ENCODE measurements around the gene METTL6. TPM values are rescaled to one million over a fixed set of nuclear protein-coding genes. Genes with fewer than 3 reads are reported as not detected.
"Not testable (repeated sequence)": the region's sequence is repeated elsewhere in the genome, so short reads cannot be mapped to it uniquely, and the experiment has no call there.

METTL6 gene
- total RNA-seq, 8 experiments from 2014 or later = 25.0 to 41.6 (median 25.5) TPM

DNA sequence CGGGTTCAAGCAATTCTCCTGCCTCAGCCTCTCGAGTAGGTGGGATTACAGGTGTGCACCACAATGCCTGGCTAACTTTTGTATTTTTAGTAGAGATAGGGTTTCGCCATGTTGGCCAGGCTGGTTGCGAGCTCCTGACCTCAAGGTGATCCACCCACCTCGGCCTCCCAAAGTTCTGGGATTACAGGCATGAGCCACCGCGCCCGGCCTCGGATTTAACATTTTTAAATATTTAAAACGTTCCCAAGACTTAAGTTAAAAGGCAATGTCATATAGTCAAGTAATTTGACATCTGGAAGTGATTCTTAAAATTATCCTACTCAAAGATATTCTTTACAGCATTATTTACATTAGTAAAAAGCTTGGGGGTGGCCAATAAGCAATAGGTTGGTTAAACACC is 29.6 kb upstream of the METTL6 start:
- ATAC-seq (replicated peaks in 6 of 8) = peak in 3 of 8 experiments; percentile 63 to 83 (median 82)
- H3K4me3 ChIP-seq; H3K27ac ChIP-seq; H3K4me1 ChIP-seq (replicated peaks in 1 of 2); in situ Hi-C loops (cut with MboI; ENCODE audit: low pct_unique_long_range_greater_than_20kb in 2 of 9, low sequenced_read_pairs in 9 of 9, unreplicated experiment in 9 of 9): not testable (repeated sequence)
- 0 to 100% (median 78%) methylated on average over 1 to 9 of the region's 10 CpGs; no CpG with 5 or more reads in 1 of the 10 experiments for WGBS, 10 experiments

DNA sequence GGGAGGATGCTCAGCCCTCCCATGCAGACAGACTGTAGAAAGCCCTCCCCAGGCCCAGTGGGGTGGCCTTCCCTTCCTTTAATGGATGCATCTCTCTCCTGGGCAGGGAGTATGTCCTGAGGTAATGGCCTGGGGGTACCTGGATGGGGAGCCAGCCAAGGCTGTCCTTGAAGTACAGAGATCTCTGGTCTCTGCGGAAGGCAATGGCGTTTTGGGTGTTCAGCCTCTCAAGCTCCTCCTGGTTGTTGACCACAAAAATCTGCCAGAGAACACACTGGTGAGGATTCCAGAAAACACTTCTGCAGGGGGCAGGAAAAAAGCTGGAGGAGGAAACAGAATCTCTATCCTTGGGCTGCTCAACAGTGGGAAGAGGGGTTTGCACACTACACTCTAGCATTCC is 29.0 kb upstream of the METTL6 start:
- Histone ChIP-seq H3K27ac (no peak overlapping the region), H3K4me3 (no peak overlapping the region), H3K4me1 (replicated peaks in 1 of 2) (no peaks in the 10 kb centered on the region)
- 80 to 100% methylated on average over 2 of the region's 2 CpGs; no CpG with 5 or more reads in 8 of the 10 experiments for WGBS, 10 experiments
- ATAC-seq (replicated peaks in 6 of 8) = no peak
- in situ Hi-C loops (cut with MboI; ENCODE audit: low pct_unique_long_range_greater_than_20kb in 2 of 9, low sequenced_read_pairs in 9 of 9, unreplicated experiment in 9 of 9) = no loop called here

DNA sequence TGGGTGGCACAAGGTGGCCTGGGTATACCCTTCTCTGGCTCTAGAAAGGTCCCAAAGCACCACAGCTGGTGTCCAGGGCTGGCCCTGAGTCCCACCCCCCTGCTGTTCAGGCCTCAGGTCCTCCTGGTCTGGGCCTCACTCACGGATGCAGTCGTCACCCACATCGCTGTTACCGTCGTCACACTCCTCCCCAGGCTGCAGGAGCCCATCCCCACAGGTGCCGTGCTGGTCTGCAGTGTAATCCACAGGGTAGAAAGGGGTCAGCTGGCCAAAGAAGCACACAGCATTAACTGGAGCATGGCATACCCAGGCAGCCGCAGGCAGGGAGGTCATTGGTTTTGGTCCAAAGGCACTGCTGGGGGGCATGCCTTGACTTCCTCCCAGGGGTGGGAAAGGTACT is 28.4 kb upstream of the METTL6 start:
- ATAC-seq (replicated peaks in 6 of 8) = no peak
- H3K4me3 ChIP-seq = no peak overlapping the region
- in situ Hi-C loops (cut with MboI; ENCODE audit: low pct_unique_long_range_greater_than_20kb in 2 of 9, low sequenced_read_pairs in 9 of 9, unreplicated experiment in 9 of 9) = no loop called here
- H3K27ac ChIP-seq = no peak overlapping the region
- WGBS, 10 experiments = 80 to 100% (median 95%) methylated on average over 2 to 6 of the region's 7 CpGs; no CpG with 5 or more reads in 6 of the 10 experiments
- H3K4me1 ChIP-seq (replicated peaks in 1 of 2) = no peaks in the 10 kb centered on the region

DNA sequence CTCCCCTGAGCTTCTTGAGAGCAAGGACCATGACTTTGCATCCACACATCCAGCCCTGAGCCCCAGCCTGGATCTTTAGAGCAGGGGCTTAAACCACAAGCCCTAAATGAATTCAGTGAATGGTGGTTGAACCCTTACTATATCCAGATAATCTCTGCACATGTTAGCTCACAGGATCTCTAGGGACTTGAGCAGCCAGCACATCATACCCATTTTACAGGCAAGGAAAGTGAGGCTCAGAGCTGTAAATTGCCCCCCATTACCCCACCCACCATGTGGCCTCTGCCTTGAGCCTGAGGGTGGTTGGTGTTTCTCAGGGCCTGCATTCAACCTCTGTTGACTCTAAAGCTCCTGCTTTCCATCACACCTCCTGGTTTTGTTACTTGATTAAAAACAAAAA is 27.6 kb upstream of the METTL6 start:
- Histone ChIP-seq H3K27ac (no peak overlapping the region), H3K4me3 (no peak overlapping the region), H3K4me1 (replicated peaks in 1 of 2) (no peaks in the 10 kb centered on the region)
- in situ Hi-C loops (cut with MboI; ENCODE audit: low pct_unique_long_range_greater_than_20kb in 2 of 9, low sequenced_read_pairs in 9 of 9, unreplicated experiment in 9 of 9) = no loop called here
- no peak for ATAC-seq (replicated peaks in 6 of 8)

DNA sequence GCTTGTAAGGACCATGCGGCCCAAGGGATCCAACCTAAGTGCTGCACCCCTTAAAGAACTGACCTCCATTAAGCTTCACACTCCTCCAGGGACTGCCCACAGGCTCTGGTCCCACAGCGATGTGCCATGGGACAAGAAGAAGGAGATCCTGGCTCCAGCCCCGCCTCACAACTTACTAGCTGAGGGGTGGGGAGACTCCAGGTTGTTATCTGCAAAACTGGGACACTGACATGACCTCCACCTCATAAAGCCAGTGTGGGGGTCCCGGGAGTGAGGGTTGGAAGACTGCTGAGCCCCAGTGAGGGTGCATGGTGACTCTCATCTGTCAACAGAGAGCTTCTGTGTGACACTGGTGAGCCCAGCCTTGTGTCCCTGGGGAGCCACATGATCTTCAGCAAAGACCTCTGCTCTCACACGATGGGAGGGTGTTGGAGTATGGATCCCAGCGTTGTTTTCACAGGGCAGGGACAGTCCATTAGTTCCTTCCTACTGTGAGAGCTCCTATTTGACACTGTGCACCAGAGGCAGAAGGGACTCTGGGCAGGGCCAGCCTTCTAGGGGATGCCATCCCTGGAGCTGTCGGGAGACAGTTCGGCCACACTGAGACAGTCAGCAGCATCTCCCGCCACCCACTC is 26.8 kb upstream of the METTL6 start:
- no peak for ATAC-seq (replicated peaks in 6 of 8)
- WGBS, 10 experiments = 80 to 90% (median 83%) methylated on average over 1 to 4 of the region's 9 CpGs; no CpG with 5 or more reads in 6 of the 10 experiments

DNA sequence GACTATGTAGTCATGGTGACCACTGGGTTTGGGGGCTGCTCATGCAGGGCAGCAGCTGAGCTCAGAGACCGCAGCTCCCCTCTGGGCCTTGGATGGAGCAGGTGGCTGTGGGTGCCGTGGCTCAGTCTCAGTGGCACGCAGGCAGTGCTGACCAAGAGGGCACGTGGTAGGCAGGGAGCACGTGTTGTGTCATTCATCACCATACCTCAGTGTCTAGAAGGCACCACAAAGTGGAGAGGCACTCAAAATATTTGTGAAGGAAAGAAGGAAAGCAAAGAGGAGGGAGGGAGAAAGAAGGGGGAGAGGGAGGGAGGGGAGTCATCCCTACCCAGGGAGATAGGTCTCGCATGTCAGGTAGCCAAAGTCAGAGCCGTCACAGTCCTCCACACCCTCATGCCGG is 26.2 kb upstream of the METTL6 start:
- H3K4me1 ChIP-seq (replicated peaks in 1 of 2) = no peaks in the 10 kb centered on the region
- H3K27ac ChIP-seq = no peak overlapping the region
- H3K4me3 ChIP-seq = no peak overlapping the region
- ATAC-seq (replicated peaks in 6 of 8) = no peak
- 56 to 100% (median 80%) methylated on average over 1 to 3 of the region's 8 CpGs; no CpG with 5 or more reads in 7 of the 10 experiments for WGBS, 10 experiments
- in situ Hi-C loops (cut with MboI; ENCODE audit: low pct_unique_long_range_greater_than_20kb in 2 of 9, low sequenced_read_pairs in 9 of 9, unreplicated experiment in 9 of 9) = no loop called here

More for the DNA sequence above, 26.8 kb upstream of the METTL6 start:
- Histone ChIP-seq H3K4me1 (replicated peaks in 1 of 2) (no peaks in the 10 kb centered on the region), H3K4me3 (no peak overlapping the region), H3K27ac (no peak overlapping the region)
- in situ Hi-C loops (cut with MboI; ENCODE audit: low pct_unique_long_range_greater_than_20kb in 2 of 9, low sequenced_read_pairs in 9 of 9, unreplicated experiment in 9 of 9) = no loop called here

DNA sequence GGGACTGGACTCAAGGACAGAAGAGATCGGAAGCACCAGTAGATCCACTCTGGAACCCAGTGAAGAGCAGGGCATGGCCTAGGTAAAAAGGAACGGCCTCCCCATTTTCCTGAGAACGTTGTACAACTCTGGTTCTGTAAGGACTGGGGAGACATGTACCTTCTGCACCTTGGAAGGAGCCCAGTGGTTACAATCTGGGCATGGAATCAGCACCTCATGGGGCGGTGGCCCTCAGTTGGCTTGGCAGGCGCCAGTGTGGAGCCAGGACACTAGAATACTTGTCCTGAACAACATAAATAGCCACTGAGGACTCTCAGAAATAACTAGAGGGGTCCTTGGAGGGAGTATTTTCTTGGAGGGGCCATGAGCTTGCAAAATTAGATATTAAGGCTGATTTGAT is 25.6 kb upstream of the METTL6 start:
- Histone ChIP-seq H3K4me1 (replicated peaks in 1 of 2) (no peaks in the 10 kb centered on the region), H3K27ac (no peak overlapping the region), H3K4me3 (no peak overlapping the region)
- in situ Hi-C loops (cut with MboI; ENCODE audit: low pct_unique_long_range_greater_than_20kb in 2 of 9, low sequenced_read_pairs in 9 of 9, unreplicated experiment in 9 of 9) = no loop called here
- no peak for ATAC-seq (replicated peaks in 6 of 8)
- WGBS, 10 experiments = 60 to 100% (median 89%) methylated on average over 1 to 3 of the region's 5 CpGs; no CpG with 5 or more reads in 4 of the 10 experiments

DNA sequence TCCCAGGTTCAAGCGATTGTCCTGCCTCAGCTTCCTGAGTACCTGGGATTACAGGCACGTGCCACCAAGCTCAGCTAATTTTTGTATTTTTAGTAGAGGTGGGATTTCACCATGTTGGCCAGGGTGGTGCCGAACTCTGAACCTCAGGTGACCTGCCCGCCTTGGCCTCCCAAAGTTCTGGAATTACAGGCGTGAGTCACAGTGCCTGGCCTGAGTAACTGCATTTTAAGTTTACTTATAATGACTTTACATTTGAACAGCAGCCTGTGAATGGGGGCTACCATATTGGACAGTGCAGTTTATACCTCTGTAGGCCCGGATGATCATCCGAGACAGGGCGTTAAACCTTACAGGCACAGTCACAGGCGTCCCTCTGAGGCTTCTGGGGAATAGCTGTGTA is 24.8 kb upstream of the METTL6 start:
- Histone ChIP-seq H3K4me3 (no peak overlapping the region), H3K27ac (no peak overlapping the region), H3K4me1 (replicated peaks in 1 of 2) (no peaks in the 10 kb centered on the region)
- 60 to 100% (median 86%) methylated on average over 1 to 8 of the region's 9 CpGs; no CpG with 5 or more reads in 2 of the 10 experiments for WGBS, 10 experiments
- in situ Hi-C loops (cut with MboI; ENCODE audit: low pct_unique_long_range_greater_than_20kb in 2 of 9, low sequenced_read_pairs in 9 of 9, unreplicated experiment in 9 of 9) = no loop called here
- ATAC-seq (replicated peaks in 6 of 8) = no peak

DNA sequence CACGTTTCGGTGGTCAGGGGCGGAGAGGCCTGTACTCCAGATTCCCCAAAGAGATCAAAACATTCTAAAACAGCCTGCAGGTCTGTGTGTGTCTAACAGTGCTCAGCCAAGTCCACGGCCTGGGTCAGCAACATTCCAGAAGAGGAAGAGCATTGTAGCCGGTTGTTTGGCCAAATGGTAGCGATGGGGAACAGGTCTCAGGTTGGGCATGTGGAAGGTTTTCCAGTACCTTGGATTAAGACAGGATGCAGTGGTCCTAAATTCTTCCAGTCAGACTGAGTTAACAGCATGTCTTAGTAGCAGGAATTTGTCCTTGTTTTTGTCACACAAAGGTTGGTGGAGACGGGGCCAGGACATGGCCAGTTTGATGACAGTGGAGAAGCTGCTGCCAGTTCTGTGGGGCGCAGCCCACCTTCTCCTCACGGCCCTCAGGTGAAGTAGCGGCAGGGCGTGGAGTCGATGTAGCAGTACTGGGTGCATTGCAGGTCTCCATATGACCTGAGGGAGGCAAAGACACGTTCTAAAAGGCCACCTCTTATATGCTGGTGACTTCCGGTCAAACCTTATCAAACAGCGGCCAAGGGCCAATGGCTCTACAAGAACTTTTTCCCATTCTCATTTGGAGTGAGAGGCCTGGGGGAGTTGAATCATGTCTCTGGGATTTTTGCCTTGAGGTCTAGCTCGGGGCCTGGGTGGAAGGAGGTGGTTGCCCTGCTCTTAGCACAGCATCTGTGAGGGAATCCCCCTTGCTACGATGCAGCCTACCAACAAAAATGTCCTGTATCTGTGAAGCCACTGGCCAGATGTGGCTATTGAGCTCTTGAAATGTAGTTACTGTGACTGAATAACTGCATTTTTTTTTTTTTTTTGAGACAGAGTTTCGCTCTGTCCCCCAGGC is 24.1 kb upstream of the METTL6 start:
- H3K4me1 ChIP-seq (replicated peaks in 1 of 2) = no peaks in the 10 kb centered on the region
- H3K4me3 ChIP-seq = no peak overlapping the region
- in situ Hi-C loops (cut with MboI; ENCODE audit: low pct_unique_long_range_greater_than_20kb in 2 of 9, low sequenced_read_pairs in 9 of 9, unreplicated experiment in 9 of 9) = no loop called here
- no peak overlapping the region for H3K27ac ChIP-seq
- no peak for ATAC-seq (replicated peaks in 6 of 8)
- WGBS, 10 experiments = 87 to 100% (median 93%) methylated on average over 1 to 11 of the region's 18 CpGs; no CpG with 5 or more reads in 1 of the 10 experiments

DNA sequence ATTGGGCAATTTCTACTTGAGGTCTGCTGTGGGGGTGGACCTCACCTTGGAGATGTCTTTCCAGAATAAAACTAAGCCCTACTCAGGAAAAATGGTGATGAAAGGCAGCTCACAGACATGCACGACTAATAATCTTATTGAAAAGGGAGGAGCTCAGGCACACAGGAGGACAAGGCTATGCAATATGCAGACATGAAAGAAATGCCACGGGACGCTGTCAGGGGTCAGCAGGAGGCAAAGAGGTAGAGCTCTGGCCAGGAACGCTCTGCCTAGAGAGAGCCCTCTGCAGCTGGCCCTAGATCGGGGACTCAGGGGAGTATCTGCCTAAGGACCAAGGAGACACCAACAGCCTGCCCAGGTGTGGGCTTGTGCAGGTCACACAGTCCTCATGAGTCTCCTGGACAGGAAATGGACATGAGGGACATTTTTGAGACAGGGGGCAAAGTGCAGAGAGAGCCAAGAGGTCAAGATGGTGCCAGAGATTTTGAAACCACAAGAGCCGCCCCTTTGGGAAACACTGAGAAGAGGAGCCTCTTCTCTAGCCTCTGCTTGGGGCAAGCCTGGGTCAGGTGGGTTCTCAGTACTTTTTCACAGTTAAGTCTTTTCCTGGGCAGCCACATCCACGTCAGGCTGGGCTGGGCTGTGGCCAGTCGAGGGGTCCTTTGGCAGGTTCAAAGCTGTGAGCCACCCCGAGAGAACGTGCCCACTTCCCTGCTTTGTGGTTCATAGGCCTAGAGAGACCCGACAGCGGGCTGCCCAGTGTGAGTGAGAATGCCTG is 23.3 kb upstream of the METTL6 start:
- Histone ChIP-seq H3K27ac (no peak overlapping the region), H3K4me3 (no peak overlapping the region), H3K4me1 (replicated peaks in 1 of 2) (no peaks in the 10 kb centered on the region)
- in situ Hi-C loops (cut with MboI; ENCODE audit: low pct_unique_long_range_greater_than_20kb in 2 of 9, low sequenced_read_pairs in 9 of 9, unreplicated experiment in 9 of 9) = no loop called here
- 40 to 100% (median 92%) methylated on average over 1 to 6 of the region's 12 CpGs; no CpG with 5 or more reads in 3 of the 10 experiments for WGBS, 10 experiments
- peak in 3 of 8 experiments; percentile 47 to 58 (median 48) for ATAC-seq (replicated peaks in 6 of 8)

DNA sequence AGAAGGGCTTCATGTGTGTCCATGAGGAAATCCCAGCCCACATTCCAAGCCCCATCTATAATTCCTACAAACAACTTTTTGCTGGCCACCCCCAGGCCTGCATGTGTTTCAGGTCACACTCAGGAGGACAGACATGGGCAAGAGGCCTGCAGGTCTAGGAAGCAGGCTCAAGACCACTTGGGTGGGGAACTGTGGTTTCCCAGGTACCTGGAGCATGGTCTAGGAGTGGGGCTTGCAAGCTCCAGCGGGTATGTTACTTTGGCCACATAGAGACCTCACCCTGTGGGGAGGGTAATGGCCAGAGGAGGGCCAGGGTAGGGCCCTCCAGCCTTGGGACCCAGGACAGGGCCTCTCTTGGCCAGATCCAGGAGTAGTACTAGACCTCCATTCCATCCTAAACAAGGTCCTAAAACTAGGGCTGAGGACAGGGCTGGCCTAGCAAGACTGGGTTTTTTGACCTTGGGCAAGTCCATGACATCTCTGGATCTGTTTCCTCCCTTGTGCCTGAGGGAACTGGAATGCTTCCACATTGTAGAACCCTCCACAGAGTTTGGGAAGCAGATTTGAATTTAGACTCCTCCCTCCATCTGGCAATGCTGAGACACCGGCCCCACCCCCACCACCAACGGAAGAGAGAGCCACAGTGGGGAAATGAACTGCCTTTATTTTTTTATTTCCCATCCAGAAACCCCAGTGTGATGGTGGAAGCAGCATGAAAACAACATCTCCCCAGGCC is 22.3 kb upstream of the METTL6 start:
- peak in 3 of 8 experiments; percentile 51 to 69 (median 68) for ATAC-seq (replicated peaks in 6 of 8)
- Histone ChIP-seq H3K27ac (no peak overlapping the region), H3K4me3 (no peak overlapping the region), H3K4me1 (replicated peaks in 1 of 2) (no peaks in the 10 kb centered on the region)
- in situ Hi-C loops (cut with MboI; ENCODE audit: low pct_unique_long_range_greater_than_20kb in 2 of 9, low sequenced_read_pairs in 9 of 9, unreplicated experiment in 9 of 9) = loop anchor here in 1 of 9 experiments (25.0 kb wide), 1 partner anchor 113 kb away; no protein-coding TSS in a partner anchor
- 17 to 35% methylated on average over 1 to 2 of the region's 3 CpGs; no CpG with 5 or more reads in 8 of the 10 experiments for WGBS, 10 experiments

DNA sequence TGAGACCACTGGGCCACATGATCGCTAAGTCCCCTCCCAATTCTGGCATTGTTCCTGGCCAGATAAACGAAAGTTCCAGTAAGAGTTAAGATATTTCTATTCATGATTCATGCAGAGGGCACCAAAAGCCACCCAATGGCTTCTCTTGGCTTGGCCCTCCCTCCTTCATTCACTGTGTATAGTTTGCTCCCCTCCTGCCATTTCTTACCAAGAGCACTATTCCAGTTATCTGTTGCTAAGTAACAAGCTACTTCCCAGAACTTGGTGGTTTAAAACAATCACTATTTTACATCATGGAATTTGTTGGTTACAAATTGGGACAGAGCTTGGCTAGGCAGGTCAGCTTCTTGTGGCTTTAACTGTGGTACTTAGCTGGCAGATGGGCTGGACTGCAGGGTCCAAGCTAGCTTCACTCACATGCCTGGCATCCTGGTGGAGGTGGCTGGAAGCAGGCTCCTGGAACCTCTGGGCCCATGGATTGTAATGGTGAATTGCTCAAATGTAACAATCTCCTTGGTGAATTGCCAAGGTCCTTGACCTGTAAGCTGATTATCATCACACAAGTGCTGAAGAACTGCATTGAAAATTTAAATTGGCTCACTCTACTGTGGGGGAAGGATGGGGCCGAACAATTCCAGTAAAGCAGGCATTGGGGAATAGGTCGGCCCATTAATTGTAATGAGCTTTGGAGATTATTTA is 16.6 kb upstream of the METTL6 start:
- WGBS, 10 experiments = 56 to 94% (median 82%) methylated on average over 1 to 3 of the region's 4 CpGs; no CpG with 5 or more reads in 3 of the 10 experiments
- no peaks in the 10 kb centered on the region for H3K4me1 ChIP-seq (replicated peaks in 1 of 2)
- H3K27ac ChIP-seq = no peak overlapping the region
- no peak overlapping the region for H3K4me3 ChIP-seq
- in situ Hi-C loops (cut with MboI; ENCODE audit: low pct_unique_long_range_greater_than_20kb in 2 of 9, low sequenced_read_pairs in 9 of 9, unreplicated experiment in 9 of 9) = loop anchor here in 1 of 9 experiments (25.0 kb wide), 1 partner anchor 118 kb away; no protein-coding TSS in a partner anchor
- ATAC-seq (replicated peaks in 6 of 8) = peak in 3 of 8 experiments; percentile 45 to 65 (median 46)
